Nucleus accumbens (tissue), 56 donors: ENCODE measurements around the gene PON2.
"Not testable (repeated sequence)": the region's sequence is repeated elsewhere in the genome, so short reads cannot be mapped to it uniquely, and the experiment has no call there.

Experiments used
- DNase-seq, 56 donors: peaks; one replicate each; lab custom pipeline; 2025; lab: John Stamatoyannopoulos, UW

The PON2 gene

GRCh38 chr7:95407751-95408150 lies 27.1 kb downstream of the PON2 start:
- no peak for DNase-seq

GRCh38 chr7:95405800-95406199 lies 29.0 kb downstream of the PON2 start:
- no peak for DNase-seq

GRCh38 chr7:95405208-95405607 lies 29.6 kb downstream of the PON2 start:
- no peak for DNase-seq

- peak in 14 of 56 donors; percentile 2 to 48 (median 19) for DNase-seq
Measured at GRCh38 chr7:95404316-95404865, 30.4 kb downstream of the PON2 start.

GRCh38 chr7:95398155-95398940 lies 36.5 kb downstream of the PON2 start:
- DNase-seq = no peak

- no peak for DNase-seq
Measured at GRCh38 chr7:95397381-95397780, 37.4 kb downstream of the PON2 start.

GRCh38 chr7:95396136-95397032 lies 38.4 kb downstream of the PON2 start, which contains the start of gene PON3:
Gene PON3, minus strand, starts transcription at chr7:95396375. Its CDS starts 25 bp downstream, at chr7:95396350.
- no peak for DNase-seq

- DNase-seq = no peak
Measured at GRCh38 chr7:95395755-95396135, 39.1 kb downstream of the PON2 start.

- no peak for DNase-seq
Measured at GRCh38 chr7:95394370-95394769, 40.5 kb downstream of the PON2 start.

GRCh38 chr7:95391761-95392160 lies 43.1 kb downstream of the PON2 start:
- DNase-seq = no peak

GRCh38 chr7:95389516-95389915 lies 45.3 kb downstream of the PON2 start:
- DNase-seq = peak in 1 of 56 donors; percentile 7

- not testable (repeated sequence) for DNase-seq
Measured at GRCh38 chr7:95379457-95379856, 55.4 kb downstream of the PON2 start.

GRCh38 chr7:95376632-95377400 lies 58.0 kb downstream of the PON2 start:
- no peak for DNase-seq

- DNase-seq = no peak
Measured at GRCh38 chr7:95375591-95376257, 59.1 kb downstream of the PON2 start.

GRCh38 chr7:95373323-95373722 lies 61.5 kb downstream of the PON2 start:
- DNase-seq = no peak

- DNase-seq = no peak
Measured at GRCh38 chr7:95368235-95368634, 66.6 kb downstream of the PON2 start.

- DNase-seq = no peak
Measured at GRCh38 chr7:95367606-95368005, 67.2 kb downstream of the PON2 start.

GRCh38 chr7:95365151-95365550 lies 69.7 kb downstream of the PON2 start:
- DNase-seq = no peak

- DNase-seq = no peak
Measured at GRCh38 chr7:95357623-95358022, 77.2 kb downstream of the PON2 start.
